Right atrium auricular region (tissue), 2 donors: Measurements from ENCODE around the gene HDAC7. TPM values are rescaled to one million over a fixed set of nuclear protein-coding genes. Genes with fewer than 3 reads are reported as not detected.

Experiments used
- DNase-seq: peaks from one replicate; pipeline ENCODE4 v3.0.0-alpha.2; 2019; ENCODE audit warnings: low spot score
- H3K27ac ChIP-seq, 2 donors: fragments of 200-600 bp; sonication (generic); 1 replicate in 1 of 2; 2 replicates in 1 of 2; pipeline ENCODE4 v1.5.1; 2016 to 2019
- H3K27me3 ChIP-seq, 2 donors: fragments of 200-600 bp; sonication (generic); one replicate each; pipeline versions ENCODE4 v1.5.1 to v1.6.0; 2017 to 2019
- H3K36me3 ChIP-seq: fragments of 200-600 bp; sonication (generic); one replicate; pipeline ENCODE4 v1.5.1; 2016
- H3K4me1 ChIP-seq, 2 donors: fragments of 200-600 bp; sonication (generic); one replicate each; pipeline versions ENCODE4 v1.5.1 to v1.6.0; 2017 to 2019
- H3K4me3 ChIP-seq, 2 donors: fragments of 200-600 bp; sonication (generic); 1 replicate in 1 of 2; 2 replicates in 1 of 2; pipeline ENCODE4 v1.5.1; 2017 to 2019; ENCODE audit warnings: mild to moderate bottlenecking in 1 of 2, moderate library complexity in 1 of 2
- H3K9me3 ChIP-seq, 2 donors: fragments of 200-600 bp; sonication (generic); one replicate each; pipeline ENCODE4 v1.5.1; 2019
- CTCF ChIP-seq, 2 donors: fragments of 200-600 bp; sonication (generic); IDR thresholded peaks; one replicate each; pipeline ENCODE4 v1.5.1; 2019; ENCODE audit warnings: antibody characterized with exemption in 2 of 2
- total RNA-seq, 2 donors: library from RNA; depleted of rRNA; stranded (reverse); fragments of >200 nt; gene quantifications; one replicate each; pipeline ENCODE4 v1.1.0, GENCODE V29; 2016

Gene HDAC7
- total RNA-seq, 2 donors from 2014 or later = 33.4 to 60.2 TPM

GRCh38 chr12:47863985-47864384 is 44.3 kb upstream of the HDAC7 start:
- no peak overlapping the region for H3K4me3 ChIP-seq
- no peak overlapping the region for H3K27ac ChIP-seq
- H3K4me1 ChIP-seq = peaks cover 0 to 6% of the 10 kb centered on the region in 2 donors
- no peaks in the 10 kb centered on the region for H3K36me3 ChIP-seq
- H3K27me3 ChIP-seq = no peaks in the 10 kb centered on the region
- DNase-seq = no peak
- no peaks in the 10 kb centered on the region for H3K9me3 ChIP-seq
- no peak for TF ChIP-seq CTCF (IDR thresholded peaks at IDR 0.05)

GRCh38 chr12:47863467-47863866 is 43.8 kb upstream of the HDAC7 start:
- H3K4me3 ChIP-seq = no peak overlapping the region
- H3K9me3 ChIP-seq = no peaks in the 10 kb centered on the region
- no peaks in the 10 kb centered on the region for H3K36me3 ChIP-seq
- H3K4me1 ChIP-seq = peaks cover 0 to 6% of the 10 kb centered on the region in 2 donors
- DNase-seq = no peak
- H3K27ac ChIP-seq = no peak overlapping the region
- no peaks in the 10 kb centered on the region for H3K27me3 ChIP-seq
- TF ChIP-seq CTCF (IDR thresholded peaks at IDR 0.05) = no peak

- TF ChIP-seq CTCF (IDR thresholded peaks at IDR 0.05) = no peak
- no peaks in the 10 kb centered on the region for H3K9me3 ChIP-seq
- H3K4me1 ChIP-seq = peaks cover 0 to under 1% of the 10 kb centered on the region in 2 donors
- no peak overlapping the region for H3K4me3 ChIP-seq
- no peaks in the 10 kb centered on the region for H3K27me3 ChIP-seq
- no peak for DNase-seq
- no peaks in the 10 kb centered on the region for H3K36me3 ChIP-seq
- no peak overlapping the region for H3K27ac ChIP-seq
Observed at GRCh38 chr12:47862881-47863280, 43.2 kb upstream of the HDAC7 start.

- no peaks in the 10 kb centered on the region for H3K9me3 ChIP-seq
- H3K4me1 ChIP-seq = no peaks in the 10 kb centered on the region
Observed at GRCh38 chr12:47862167-47862750, 42.6 kb upstream of the HDAC7 start.

GRCh38 chr12:47860873-47861272 is 41.2 kb upstream of the HDAC7 start:
- H3K4me1 ChIP-seq = no peaks in the 10 kb centered on the region
- no peaks in the 10 kb centered on the region for H3K36me3 ChIP-seq

More at GRCh38 chr12:47862167-47862750, 42.6 kb upstream of the HDAC7 start:
- Histone ChIP-seq H3K27ac (no peak overlapping the region), H3K27me3 (no peaks in the 10 kb centered on the region), H3K4me3 (no peak overlapping the region), H3K36me3 (no peaks in the 10 kb centered on the region)
- no peak for DNase-seq
- TF ChIP-seq CTCF (IDR thresholded peaks at IDR 0.05) = no peak

More at GRCh38 chr12:47860873-47861272, 41.2 kb upstream of the HDAC7 start:
- no peak for DNase-seq
- no peak overlapping the region for H3K4me3 ChIP-seq
- TF ChIP-seq CTCF (IDR thresholded peaks at IDR 0.05) = no peak
- H3K9me3 ChIP-seq = no peaks in the 10 kb centered on the region
- H3K27me3 ChIP-seq = no peaks in the 10 kb centered on the region
- no peak overlapping the region for H3K27ac ChIP-seq
